ENCODE measurements around the gene CFAP221. TPM values are rescaled to one million over a fixed set of nuclear protein-coding genes. Genes with fewer than 3 reads are reported as not detected.
A peak's percentile ranks its signal among the peaks of the same experiment; 100 is the strongest.

Gene CFAP221
- not detected for total RNA-seq

DNA sequence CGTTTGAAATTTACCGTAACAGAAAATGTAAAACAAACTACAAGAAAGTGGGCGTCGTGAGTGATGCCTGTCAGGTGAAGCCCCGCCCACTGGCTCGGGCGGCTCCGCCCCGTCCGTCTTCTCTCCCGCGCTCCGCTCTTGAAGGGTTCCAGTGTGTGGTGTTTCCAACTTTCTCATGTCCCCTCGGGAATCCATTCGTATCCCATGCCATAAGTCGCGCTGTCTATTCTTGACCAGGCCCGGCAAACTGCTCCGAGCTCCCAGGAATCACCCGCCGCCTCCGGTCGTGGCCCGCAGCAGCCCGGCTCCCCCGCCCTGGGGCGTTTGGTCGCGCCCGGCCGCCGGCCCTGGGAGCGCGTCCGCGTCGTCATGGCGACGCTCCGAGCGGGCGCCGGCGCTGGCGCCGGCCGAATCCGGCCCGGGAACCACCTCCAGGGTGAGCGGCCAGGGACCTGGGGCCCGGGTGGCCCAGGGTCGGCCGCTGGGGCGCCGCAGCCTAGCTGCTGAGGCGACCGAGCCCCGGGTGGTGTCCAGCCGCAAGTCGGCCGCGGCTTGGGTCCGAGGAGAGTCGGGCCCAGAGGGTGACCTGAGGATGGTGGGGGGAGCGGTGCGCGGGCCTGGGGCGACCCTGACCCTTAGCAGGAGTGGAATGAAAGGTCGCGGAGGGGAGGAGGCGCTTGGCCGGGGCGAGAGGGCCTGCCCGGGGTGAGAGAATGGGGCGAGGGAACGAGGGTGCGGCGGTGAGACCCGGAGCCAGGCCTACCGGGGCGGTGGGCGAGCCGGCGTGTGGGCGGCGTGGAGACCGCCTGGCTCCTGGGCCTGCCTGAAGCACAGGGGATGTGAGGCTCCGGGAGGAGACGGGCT is at the start of gene CFAP221:
Gene CFAP221 (plus strand): TSS at position 375 of the 864 bp plus-strand sequence. CDS start 1,683 bp downstream, outside the sequence.
- DNase-seq (peak; percentile 54), ATAC-seq (peak; percentile 74)
- Mint-ChIP-seq H3K27ac (no peak within 1 kb of the TSS), H3K9me3 (ENCODE audit: low read depth) (no peaks in the 10 kb centered on the region), H3K36me3 (peaks cover 1% of the 10 kb centered on the region), H3K27me3 (peaks cover 56% of the 10 kb centered on the region), H3K4me3 (peak within 1 kb of the TSS; percentile 38), H3K4me1 (peaks cover 4% of the 10 kb centered on the region)
- CTCF ChIA-PET: no interaction called here

DNA sequence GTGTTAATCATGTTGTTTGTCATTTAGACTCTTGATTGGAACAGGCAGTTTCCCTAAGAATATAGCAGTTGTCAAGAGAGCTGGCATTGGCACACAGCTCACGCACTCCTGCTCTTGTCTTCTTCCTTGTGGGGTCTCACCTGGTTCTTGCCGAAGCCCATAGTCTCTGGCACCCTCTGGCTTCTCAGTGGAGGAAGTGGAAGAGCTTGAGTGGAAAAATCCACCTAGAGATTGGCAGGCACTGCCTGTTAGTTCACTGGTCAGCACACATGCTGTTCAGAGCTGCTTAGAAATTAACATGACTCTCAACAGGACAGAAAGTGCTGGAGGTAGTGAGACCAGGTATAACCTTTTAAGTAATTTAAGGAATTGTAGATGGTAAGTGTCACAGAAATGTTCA is 48.3 kb upstream of the CFAP221 start:
- Mint-ChIP-seq H3K36me3 (no peaks in the 10 kb centered on the region), H3K27ac (no peak overlapping the region), H3K4me1 (no peaks in the 10 kb centered on the region), H3K4me3 (no peak overlapping the region), H3K9me3 (ENCODE audit: low read depth) (peaks cover 12% of the 10 kb centered on the region), H3K27me3 (peaks cover 18% of the 10 kb centered on the region)
- DNase-seq (no peak), ATAC-seq (no peak)
- CTCF ChIA-PET: no interaction called here

DNA sequence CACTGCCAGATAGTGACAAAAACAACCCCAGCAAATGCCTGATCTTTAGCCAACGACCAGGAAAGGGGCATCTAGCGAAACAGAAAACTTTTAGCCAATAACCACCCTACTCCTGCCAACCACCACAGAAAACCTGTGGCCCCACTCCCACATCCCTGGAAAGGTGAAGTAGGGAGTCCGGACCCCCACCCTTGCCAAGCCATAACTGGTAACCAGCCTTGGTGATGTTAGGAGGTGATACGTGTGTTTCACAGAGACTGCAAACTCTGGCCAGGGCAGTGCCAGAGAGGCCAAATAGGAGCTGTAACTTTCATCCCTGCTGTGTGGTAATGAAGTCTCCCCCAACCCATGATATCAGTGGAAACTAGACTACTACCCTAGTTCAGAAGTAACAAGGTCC is 47.6 kb upstream of the CFAP221 start:
- no peaks in the 10 kb centered on the region for H3K4me1 Mint-ChIP-seq
- no peaks in the 10 kb centered on the region for H3K36me3 Mint-ChIP-seq
- peaks cover 18% of the 10 kb centered on the region for H3K27me3 Mint-ChIP-seq
- DNase-seq: no peak
- CTCF ChIA-PET: no interaction called here
- no peak overlapping the region for H3K4me3 Mint-ChIP-seq
- no peak overlapping the region for H3K27ac Mint-ChIP-seq
- H3K9me3 Mint-ChIP-seq (ENCODE audit: low read depth): peaks cover 17% of the 10 kb centered on the region
- no peak for ATAC-seq

DNA sequence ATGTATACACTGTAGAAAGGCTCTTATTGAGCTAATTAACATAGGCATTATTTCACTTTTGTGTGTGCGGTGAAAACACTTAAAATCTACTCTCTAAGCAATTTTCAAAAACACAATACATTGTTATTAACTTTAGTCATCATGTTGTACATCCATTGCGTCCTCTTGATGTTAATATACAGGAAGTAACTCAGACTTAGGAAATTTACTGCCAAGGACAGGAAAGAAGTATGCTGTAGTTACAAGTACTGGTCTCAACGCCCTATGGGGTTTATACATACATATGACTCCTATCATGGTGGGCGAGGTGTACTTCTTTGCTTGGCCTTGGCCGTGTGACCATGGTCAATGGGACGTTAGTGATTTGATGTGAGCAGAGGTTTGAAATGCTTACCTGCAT is 35.5 kb upstream of the CFAP221 start:
- H3K9me3 Mint-ChIP-seq (ENCODE audit: low read depth): no peaks in the 10 kb centered on the region
- no peak for ATAC-seq
- no peak for DNase-seq
- H3K27ac Mint-ChIP-seq: no peak overlapping the region
- no peaks in the 10 kb centered on the region for H3K4me1 Mint-ChIP-seq
- CTCF ChIA-PET: no interaction called here
- H3K36me3 Mint-ChIP-seq: no peaks in the 10 kb centered on the region
- H3K27me3 Mint-ChIP-seq: no peaks in the 10 kb centered on the region
- H3K4me3 Mint-ChIP-seq: no peak overlapping the region

DNA sequence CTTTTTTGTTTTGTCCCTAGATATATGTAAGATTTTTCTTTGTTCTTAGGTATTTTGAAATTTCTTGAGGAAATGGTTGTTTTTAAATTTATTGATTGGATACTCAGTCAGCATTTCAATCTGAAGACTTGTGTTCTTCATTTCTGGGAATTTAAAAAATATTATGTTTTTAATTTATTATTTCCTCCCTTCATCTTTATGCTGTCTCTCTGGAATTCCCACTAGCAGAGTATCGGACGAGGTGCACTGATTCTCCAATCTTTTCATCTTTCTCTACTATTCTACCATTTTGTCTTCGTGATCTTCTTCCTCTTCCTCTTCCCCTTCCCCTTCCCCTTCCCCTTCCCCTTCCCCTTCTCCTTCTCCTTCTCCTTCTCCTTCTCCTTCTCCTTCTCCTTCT is 32.3 kb upstream of the CFAP221 start:
- CTCF ChIA-PET: no interaction called here
- no peaks in the 10 kb centered on the region for H3K9me3 Mint-ChIP-seq (ENCODE audit: low read depth)
- H3K4me1 Mint-ChIP-seq: no peaks in the 10 kb centered on the region
- no peak for ATAC-seq
- peaks cover 9% of the 10 kb centered on the region for H3K27me3 Mint-ChIP-seq
- H3K36me3 Mint-ChIP-seq: no peaks in the 10 kb centered on the region
- no peak for DNase-seq
- H3K27ac Mint-ChIP-seq: no peak overlapping the region
- no peak overlapping the region for H3K4me3 Mint-ChIP-seq

DNA sequence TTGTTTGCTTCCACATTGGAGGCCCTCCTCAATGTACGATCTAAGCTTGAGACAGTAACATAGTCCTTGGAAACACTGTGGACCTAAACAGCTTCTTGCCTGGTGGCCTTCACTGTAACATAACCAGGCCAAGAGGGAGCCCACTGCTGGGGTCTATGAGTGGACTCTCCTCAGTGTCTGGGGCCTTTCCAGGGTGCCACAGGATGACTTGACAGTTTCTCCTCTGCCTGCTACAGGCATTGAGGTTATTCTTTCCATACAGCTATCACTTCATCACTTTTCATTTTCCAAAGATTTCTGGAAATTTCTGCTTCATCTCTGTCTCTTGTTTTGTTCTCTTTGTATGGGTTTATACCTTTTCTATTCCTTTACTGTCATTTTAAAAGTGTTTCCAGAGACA is 31.3 kb upstream of the CFAP221 start:
- H3K4me1 Mint-ChIP-seq: no peaks in the 10 kb centered on the region
- CTCF ChIA-PET: no interaction called here
- peaks cover 9% of the 10 kb centered on the region for H3K27me3 Mint-ChIP-seq
- H3K36me3 Mint-ChIP-seq: no peaks in the 10 kb centered on the region
- ATAC-seq (no peak), DNase-seq (no peak)
- no peak overlapping the region for H3K4me3 Mint-ChIP-seq
- no peaks in the 10 kb centered on the region for H3K9me3 Mint-ChIP-seq (ENCODE audit: low read depth)
- no peak overlapping the region for H3K27ac Mint-ChIP-seq

DNA sequence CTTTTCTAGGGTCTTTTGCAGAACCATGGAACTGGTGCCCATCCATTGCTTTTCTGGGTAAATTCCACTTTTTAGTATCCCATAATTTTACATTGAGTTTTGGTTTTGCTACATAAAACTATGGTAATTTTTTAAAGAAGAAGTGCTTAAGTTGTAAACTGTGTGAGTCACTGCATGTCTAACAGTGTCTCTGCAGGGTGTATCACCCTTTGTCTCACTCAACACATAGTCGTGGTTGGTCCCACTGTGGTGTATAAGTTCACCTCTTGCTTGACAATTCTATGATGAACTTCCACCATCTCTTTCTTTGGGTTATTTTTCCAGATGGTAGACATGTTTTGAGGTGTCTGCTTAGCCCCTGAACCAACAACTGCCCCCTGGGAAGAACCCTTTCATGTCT is 30.4 kb upstream of the CFAP221 start:
- ATAC-seq: no peak
- Mint-ChIP-seq H3K27me3 (peaks cover 9% of the 10 kb centered on the region), H3K36me3 (no peaks in the 10 kb centered on the region), H3K27ac (no peak overlapping the region), H3K4me3 (no peak overlapping the region), H3K9me3 (ENCODE audit: low read depth) (no peaks in the 10 kb centered on the region), H3K4me1 (no peaks in the 10 kb centered on the region)
- DNase-seq: no peak
- CTCF ChIA-PET: no interaction called here

DNA sequence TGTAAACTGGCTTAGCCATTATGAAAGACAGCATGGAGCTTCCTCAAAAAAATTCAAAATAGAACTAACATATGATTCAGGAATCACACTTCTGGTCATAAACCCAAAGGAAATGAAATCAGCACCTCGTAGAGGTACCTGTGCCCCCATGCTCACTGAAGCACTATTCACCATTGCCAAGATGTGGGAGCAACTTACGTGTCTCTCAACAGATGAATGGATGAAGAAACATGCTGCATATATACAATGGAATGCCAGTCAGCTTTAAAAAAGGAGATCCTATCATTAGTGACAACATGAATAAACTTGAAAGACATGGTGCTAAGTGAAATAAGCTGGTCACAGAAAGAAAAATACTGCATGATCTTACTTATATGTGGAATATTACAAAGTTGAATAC is 28.1 kb upstream of the CFAP221 start:
- no peak for ATAC-seq
- H3K4me1 Mint-ChIP-seq: no peaks in the 10 kb centered on the region
- no peak for DNase-seq
- H3K36me3 Mint-ChIP-seq: no peaks in the 10 kb centered on the region
- peaks cover 9% of the 10 kb centered on the region for H3K27me3 Mint-ChIP-seq
- CTCF ChIA-PET: interaction anchor here (0.6 kb wide), 1 partner anchor 33 kb away, joined by 3 read pairs; no protein-coding TSS in a partner anchor
- no peak overlapping the region for H3K4me3 Mint-ChIP-seq
- no peak overlapping the region for H3K27ac Mint-ChIP-seq
- H3K9me3 Mint-ChIP-seq (ENCODE audit: low read depth): no peaks in the 10 kb centered on the region

DNA sequence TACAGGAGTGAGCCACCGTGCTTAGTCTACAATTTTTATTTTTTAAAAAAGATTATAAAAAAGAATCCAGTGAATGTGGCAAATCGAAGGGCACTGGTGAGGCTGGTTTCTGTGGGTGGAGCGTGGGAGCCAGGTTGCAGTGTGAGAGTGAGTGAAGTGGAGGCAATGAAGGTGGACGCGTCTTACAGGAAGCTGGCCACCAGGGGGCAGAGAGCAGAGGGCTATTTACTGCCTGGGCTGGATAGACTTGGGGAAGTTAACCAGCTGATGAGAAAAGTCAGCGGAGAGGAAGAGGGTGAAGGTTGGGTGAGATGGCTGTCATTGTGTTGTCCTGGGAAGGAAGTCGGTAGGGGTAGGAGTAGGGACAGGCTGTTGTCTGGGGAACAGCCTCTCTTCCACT is 26.8 kb upstream of the CFAP221 start:
- Mint-ChIP-seq H3K36me3 (no peaks in the 10 kb centered on the region), H3K4me3 (no peak overlapping the region), H3K4me1 (no peaks in the 10 kb centered on the region), H3K9me3 (ENCODE audit: low read depth) (no peaks in the 10 kb centered on the region), H3K27ac (no peak overlapping the region), H3K27me3 (peaks cover 12% of the 10 kb centered on the region)
- DNase-seq (peak; percentile 59), ATAC-seq (peak; percentile 49)
- CTCF ChIA-PET: interaction anchor here (0.9 to 1.6 kb wide), 2 partner anchors 12 to 31 kb away, joined by 3 read pairs; no protein-coding TSS in a partner anchor

DNA sequence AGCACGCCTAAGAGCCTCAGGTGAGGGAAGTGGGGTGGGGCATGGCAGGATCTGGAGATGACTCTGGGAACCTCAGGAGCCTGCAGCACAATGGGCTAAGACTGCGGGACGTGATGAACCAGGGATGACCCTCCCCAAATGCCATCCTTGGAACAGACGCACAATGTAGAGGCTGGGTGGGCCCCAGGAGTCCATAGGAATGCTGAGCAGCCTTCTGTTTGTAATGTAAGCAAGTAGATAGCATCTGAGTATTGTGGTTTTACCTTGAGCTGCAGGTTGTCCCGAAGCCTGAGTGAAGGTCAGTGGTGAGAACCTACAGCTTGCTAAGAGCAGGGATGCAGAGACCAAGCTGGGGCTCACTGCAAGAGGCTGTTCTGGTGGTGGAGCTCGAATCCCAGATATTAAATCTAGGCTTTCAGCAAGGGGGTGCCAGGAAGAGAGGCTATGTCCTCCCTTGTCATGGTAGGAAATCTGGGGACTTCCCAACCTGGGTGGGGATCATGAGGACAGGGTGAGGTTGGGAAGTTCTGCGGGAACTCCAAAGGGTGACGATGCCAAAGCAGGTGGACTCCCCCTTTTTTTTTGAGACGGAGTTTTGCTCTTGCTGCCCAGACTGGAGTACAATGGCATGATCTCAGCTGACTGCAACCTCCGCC is 25.7 kb upstream of the CFAP221 start:
- no peak for DNase-seq
- CTCF ChIA-PET: interaction anchor here (0.7 to 1.6 kb wide), 2 partner anchors 11 to 57 kb away, joined by 3 read pairs; no protein-coding TSS in a partner anchor
- Mint-ChIP-seq H3K27ac (no peak overlapping the region), H3K27me3 (peaks cover 21% of the 10 kb centered on the region), H3K36me3 (no peaks in the 10 kb centered on the region), H3K9me3 (ENCODE audit: low read depth) (no peaks in the 10 kb centered on the region), H3K4me3 (no peak overlapping the region), H3K4me1 (no peaks in the 10 kb centered on the region)
- ATAC-seq: no peak

DNA sequence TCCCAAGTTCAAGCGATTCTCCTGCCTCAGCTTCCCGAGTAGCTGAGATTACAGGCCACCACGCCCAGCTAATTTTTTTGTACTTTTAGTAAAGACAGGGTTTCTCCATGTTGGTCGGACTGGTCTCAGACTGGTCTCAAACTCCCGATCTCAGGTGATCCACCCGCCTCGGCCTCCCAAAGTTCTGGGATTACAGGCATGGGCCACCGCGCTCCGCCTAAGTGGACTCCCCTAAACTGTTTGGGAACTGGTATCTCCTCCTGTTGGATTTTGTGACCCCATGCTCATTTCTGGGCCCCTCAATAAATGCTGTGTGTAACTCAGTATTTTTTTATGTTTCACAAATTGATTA is 25.2 kb upstream of the CFAP221 start:
- Mint-ChIP-seq H3K27me3 (peaks cover 24% of the 10 kb centered on the region), H3K4me3 (no peak overlapping the region), H3K27ac (no peak overlapping the region), H3K9me3 (ENCODE audit: low read depth) (no peaks in the 10 kb centered on the region), H3K4me1 (no peaks in the 10 kb centered on the region), H3K36me3 (no peaks in the 10 kb centered on the region)
- CTCF ChIA-PET: no interaction called here
- ATAC-seq (no peak), DNase-seq (no peak)

DNA sequence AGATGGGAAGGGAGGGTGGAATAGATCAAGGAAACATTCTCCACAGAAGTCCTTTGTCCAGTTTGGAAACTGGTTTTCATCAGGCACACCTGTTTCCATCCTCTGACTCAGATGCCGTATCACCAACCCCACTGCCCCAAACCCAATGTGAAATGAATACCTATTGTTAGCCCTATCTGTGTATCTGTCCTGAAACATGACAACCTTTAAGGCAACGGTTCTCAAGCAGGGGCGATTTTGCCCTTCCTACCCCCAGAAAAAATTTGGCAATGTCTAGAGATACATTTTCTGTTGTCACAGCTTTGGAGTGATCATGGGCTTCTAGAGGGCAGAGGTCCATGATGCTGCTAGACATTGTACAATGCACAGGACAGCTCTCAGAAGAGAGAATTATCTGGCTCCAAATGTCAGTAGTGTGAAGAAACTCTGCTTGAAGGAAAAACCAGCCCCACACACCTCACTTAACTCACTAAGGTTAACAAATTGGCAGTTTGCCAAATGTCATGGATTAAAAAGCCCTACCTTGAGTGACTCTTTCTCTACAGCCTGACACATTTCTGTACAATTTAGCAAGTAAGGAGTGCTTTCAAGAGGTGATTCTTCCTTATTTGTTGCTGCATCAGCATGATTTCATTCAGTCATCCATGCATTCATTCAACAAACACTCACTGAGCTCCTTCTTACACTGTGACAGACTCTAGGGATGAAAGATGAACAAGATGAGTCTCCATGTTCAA is 23.4 kb upstream of the CFAP221 start:
- Mint-ChIP-seq H3K4me1 (no peaks in the 10 kb centered on the region), H3K36me3 (no peaks in the 10 kb centered on the region), H3K27ac (no peak overlapping the region), H3K9me3 (ENCODE audit: low read depth) (no peaks in the 10 kb centered on the region), H3K27me3 (peaks cover 33% of the 10 kb centered on the region), H3K4me3 (no peak overlapping the region)
- ATAC-seq (no peak), DNase-seq (no peak)
- CTCF ChIA-PET: no interaction called here

DNA sequence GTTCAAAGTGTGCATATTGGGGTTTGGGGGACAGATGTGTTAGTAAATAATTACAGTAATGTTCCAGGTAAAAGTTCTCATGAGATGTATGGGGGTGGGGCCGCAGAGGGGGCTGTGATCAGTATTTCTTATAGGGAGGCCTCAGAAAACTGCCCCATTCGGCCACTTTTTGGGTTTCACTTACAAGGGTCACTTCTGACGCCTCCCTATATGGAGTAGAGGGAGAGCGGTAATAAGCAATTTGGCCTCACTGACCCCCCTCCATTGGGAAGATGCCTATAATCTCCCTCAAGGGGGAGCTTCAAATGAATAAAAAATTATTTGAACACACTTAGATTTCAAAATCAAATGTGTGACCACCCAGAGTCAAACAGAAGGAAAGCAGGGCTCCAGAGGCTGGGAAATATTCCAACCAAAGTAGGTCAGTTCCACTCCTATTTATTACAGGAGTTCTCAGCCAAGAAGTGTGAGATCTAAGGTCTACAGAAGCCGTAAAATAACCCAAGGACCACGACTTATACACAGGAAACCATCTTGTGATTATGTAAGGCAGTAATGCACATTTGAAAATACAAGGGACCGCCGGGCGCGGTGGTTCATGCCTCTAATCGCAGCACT is 22.7 kb upstream of the CFAP221 start:
- DNase-seq: no peak
- no peak overlapping the region for H3K27ac Mint-ChIP-seq
- H3K4me3 Mint-ChIP-seq: no peak overlapping the region
- H3K9me3 Mint-ChIP-seq (ENCODE audit: low read depth): no peaks in the 10 kb centered on the region
- ATAC-seq: no peak
- no peaks in the 10 kb centered on the region for H3K36me3 Mint-ChIP-seq
- H3K27me3 Mint-ChIP-seq: peaks cover 33% of the 10 kb centered on the region
- no peaks in the 10 kb centered on the region for H3K4me1 Mint-ChIP-seq
- CTCF ChIA-PET: no interaction called here
